ENCODE measurements around the gene VAV1. TPM values are rescaled to one million over a fixed set of nuclear protein-coding genes. Genes with fewer than 3 reads are reported as not detected.

Gene VAV1
- total and polyA plus RNA-seq, 2 of the 8 experiments (the other 6 are each of a cell fraction or from before 2014, with no cell fraction given) = 0.21 to 0.22 TPM

- no peak overlapping the region for H3K56ac ChIP-seq (replicated peaks; ENCODE audit: insufficient read length, low read depth, low read length)
- no peaks in the 10 kb centered on the region for H3K4me1 ChIP-seq (replicated peaks in 1 of 4; ENCODE audit: control insufficient read depth in 3 of 4, insufficient read depth in 4 of 4, low read length in 3 of 4)
- no peak overlapping the region for H3K27ac ChIP-seq (ENCODE audit: low read depth, low read length)
- no peak overlapping the region for H2AK5ac ChIP-seq (ENCODE audit: low read depth, low read length)
- no peak overlapping the region for H3K23ac ChIP-seq (ENCODE audit: insufficient read length)
- FAIRE-seq = no peak
- no peak overlapping the region for H2BK15ac ChIP-seq (ENCODE audit: low read length)
- H3K79me1 ChIP-seq (ENCODE audit: low read depth, low read length) = no peaks in the 10 kb centered on the region
- H4K5ac ChIP-seq (ENCODE audit: insufficient read length, low read depth, low read length) = no peak overlapping the region
- no peak overlapping the region for H3K4me2 ChIP-seq (ENCODE audit: insufficient read depth in 1 of 2, low read depth in 2 of 2, low read length in 2 of 2)
- no peaks in the 10 kb centered on the region for H3K36me3 ChIP-seq (ENCODE audit: control insufficient read depth in 2 of 4, insufficient read depth in 4 of 4, low read length in 3 of 4)
- no peak overlapping the region for H3K4me3 ChIP-seq (ENCODE audit: extremely low read depth in 1 of 4, insufficient read depth in 2 of 4, low read depth in 3 of 4, low read length in 4 of 4)
- H3K4ac ChIP-seq (replicated peaks; ENCODE audit: insufficient read length, low read depth, low read length) = no peak overlapping the region
- CTCF ChIA-PET (ENCODE audit: partially characterized antibody) = interaction anchor here (0.6 to 3.8 kb wide), 29 partner anchors 11 to 738 kb away, joined by 3 to 28 read pairs (median 4); partner anchors contain the start of genes GPR108, TRIP10 and VAV1
- WGBS, 2 experiments (ENCODE audit: extremely low coverage in 1 of 2, insufficient coverage in 1 of 2, insufficient read length in 1 of 2, insufficient replicate concordance in 2 of 2, low coverage in 1 of 2, low lambda C conversion rate in 2 of 2, missing lambda C conversion rate in 1 of 2) = 77% methylated on average over 9 of the region's 9 CpGs; no CpG with 5 or more reads in 1 of the 2 experiments
- no peak overlapping the region for H3K18ac ChIP-seq (ENCODE audit: extremely low read depth, low read length)
- H2BK5ac ChIP-seq (ENCODE audit: low read depth, low read length) = no peak overlapping the region
- POLR2A ChIA-PET (ENCODE audit: partially characterized antibody) = interaction anchor here (1.2 kb wide), 1 partner anchor 348 kb away, joined by 3 read pairs; no protein-coding TSS in a partner anchor
- H3K23me2 ChIP-seq (ENCODE audit: low read depth, low read length) = no peaks in the 10 kb centered on the region
- TF ChIP-seq TCF12 (IDR thresholded peaks at IDR 0.05; ENCODE audit: low read depth, low read length) = no peak
- no peak for TF ChIP-seq EZH2 (IDR thresholded peaks at IDR 0.05; ENCODE audit: low read depth, low read length, severe bottlenecking)
- TF ChIP-seq SP1 (IDR thresholded peaks at IDR 0.05; ENCODE audit: low read depth, low read length) = no peak
- TF ChIP-seq TEAD4 (IDR thresholded peaks at IDR 0.05; ENCODE audit: low read depth, low read length) = no peak
- no peak for TF ChIP-seq GTF2F1 (IDR thresholded peaks at IDR 0.05; ENCODE audit: borderline replicate concordance, low read depth, low read length)
- no peak for TF ChIP-seq HDAC6 (IDR thresholded peaks at IDR 0.05; ENCODE audit: low read depth, low read length)
- no peak overlapping the region for H3K9ac ChIP-seq (replicated peaks in 1 of 4; ENCODE audit: extremely low read depth in 1 of 4, low read depth in 3 of 4, low read length in 3 of 4)
- no peak for DNase-seq (ENCODE audit: low read depth in 1 of 2, low spot score in 2 of 2)
- H3K27me3 ChIP-seq (replicated peaks in 1 of 4; ENCODE audit: control insufficient read depth in 3 of 4, extremely low read depth in 1 of 4, insufficient read depth in 3 of 4, low read length in 3 of 4) = no peaks in the 10 kb centered on the region
- no peaks in the 10 kb centered on the region for H3K79me2 ChIP-seq (ENCODE audit: control insufficient read depth in 1 of 2, insufficient read depth in 2 of 2, low read length in 2 of 2)
- H2BK120ac ChIP-seq (replicated peaks; ENCODE audit: low read depth, low read length) = no peak overlapping the region
- no peak overlapping the region for H3K14ac ChIP-seq (ENCODE audit: insufficient read length)
- H2BK12ac ChIP-seq (ENCODE audit: low read depth, low read length) = no peak overlapping the region
- no peaks in the 10 kb centered on the region for H4K20me1 ChIP-seq (replicated peaks in 1 of 2; ENCODE audit: control insufficient read depth in 1 of 2, insufficient read depth in 2 of 2, low read length in 2 of 2)
- H2BK20ac ChIP-seq (ENCODE audit: low read length) = no peak overlapping the region
- H4K8ac ChIP-seq (ENCODE audit: extremely low read depth, insufficient read depth, low read length) = no peak overlapping the region
- H2AFZ ChIP-seq (ENCODE audit: low read length) = no peak overlapping the region
- H4K91ac ChIP-seq (replicated peaks; ENCODE audit: insufficient read length, low read length) = no peak overlapping the region
- peaks cover 0 to 27% of the 10 kb centered on the region in 2 experiments; a peak in 2 of 4 replicates for H3K9me3 ChIP-seq (ENCODE audit: insufficient read depth in 2 of 2, low read depth in 1 of 2, low read length in 1 of 2)
Measured at GRCh38 chr19:6864325-6864940, 91.9 kb downstream of the VAV1 start.

Data from H1 (cell line).